Stimulated activated memory B cell treated with anti-CD40 and anti-IgM and Interleukin-4, amounts not matched to agents 10 μg/mL and 1 μg/mL and 100 μg/mL, for 72 hours (primary cell): ENCODE data around the gene THBS4.

Experiments
- ATAC-seq: fragments of 150-1000 bp; cut with Tn5 transposase; 2 replicates; pipeline ENCODE4 v1.10.0; 2021
- H3K27ac Mint-ChIP-seq: one replicate; pipeline ENCODE4 v1.8.0; 2022; ENCODE audit warnings: mild to moderate bottlenecking, mixed read lengths
- H3K27me3 Mint-ChIP-seq: one replicate; pipeline ENCODE4 v1.8.0; 2022; ENCODE audit warnings: mixed read lengths
- H3K36me3 Mint-ChIP-seq: one replicate; pipeline ENCODE4 v1.8.0; 2022; ENCODE audit warnings: mixed read lengths
- H3K4me1 Mint-ChIP-seq: one replicate; pipeline ENCODE4 v1.8.0; 2022; ENCODE audit warnings: mixed read lengths
- H3K4me3 Mint-ChIP-seq: one replicate; pipeline ENCODE4 v1.8.0; 2022; ENCODE audit warnings: mild to moderate bottlenecking, moderate library complexity, mixed read lengths
- H3K9me3 Mint-ChIP-seq: one replicate; pipeline ENCODE4 v1.8.0; 2022; ENCODE audit warnings: mixed read lengths

THBS4 gene

GRCh38 chr5:80035839-80036238 is 691 bp downstream of the THBS4 start:
- Mint-ChIP-seq H3K36me3 (no peaks in the 10 kb centered on the region), H3K9me3 (no peaks in the 10 kb centered on the region), H3K4me1 (peaks cover 4% of the 10 kb centered on the region), H3K27ac (no peak overlapping the region), H3K4me3 (no peak overlapping the region), H3K27me3 (peaks cover 61% of the 10 kb centered on the region)
- no peak for ATAC-seq

- Mint-ChIP-seq H3K4me3 (no peak overlapping the region), H3K27me3 (peaks cover 69% of the 10 kb centered on the region), H3K9me3 (no peaks in the 10 kb centered on the region), H3K27ac (no peak overlapping the region), H3K36me3 (no peaks in the 10 kb centered on the region), H3K4me1 (peaks cover 4% of the 10 kb centered on the region)
- ATAC-seq: no peak
Measured at GRCh38 chr5:80036615-80037014, 1.5 kb downstream of the THBS4 start.

GRCh38 chr5:80037366-80037765 is 2.2 kb downstream of the THBS4 start:
- H3K4me1 Mint-ChIP-seq: peaks cover 4% of the 10 kb centered on the region
- H3K9me3 Mint-ChIP-seq: no peaks in the 10 kb centered on the region
- H3K27me3 Mint-ChIP-seq: peaks cover 72% of the 10 kb centered on the region
- no peaks in the 10 kb centered on the region for H3K36me3 Mint-ChIP-seq
- ATAC-seq: no peak
- no peak overlapping the region for H3K27ac Mint-ChIP-seq
- H3K4me3 Mint-ChIP-seq: no peak overlapping the region

- H3K4me1 Mint-ChIP-seq: peaks cover 4% of the 10 kb centered on the region
- no peaks in the 10 kb centered on the region for H3K36me3 Mint-ChIP-seq
- no peak overlapping the region for H3K4me3 Mint-ChIP-seq
- ATAC-seq: no peak
- H3K9me3 Mint-ChIP-seq: no peaks in the 10 kb centered on the region
- H3K27ac Mint-ChIP-seq: no peak overlapping the region
- peaks cover 58% of the 10 kb centered on the region for H3K27me3 Mint-ChIP-seq
Measured at GRCh38 chr5:80039650-80040049, 4.5 kb downstream of the THBS4 start.

- Mint-ChIP-seq H3K4me3 (no peak overlapping the region), H3K4me1 (no peaks in the 10 kb centered on the region), H3K27me3 (peaks cover 56% of the 10 kb centered on the region), H3K27ac (no peak overlapping the region), H3K9me3 (no peaks in the 10 kb centered on the region), H3K36me3 (no peaks in the 10 kb centered on the region)
- ATAC-seq: no peak
Measured at GRCh38 chr5:80041527-80041926, 6.4 kb downstream of the THBS4 start.

GRCh38 chr5:80042330-80042729 is 7.2 kb downstream of the THBS4 start:
- H3K4me3 Mint-ChIP-seq: no peak overlapping the region
- H3K9me3 Mint-ChIP-seq: no peaks in the 10 kb centered on the region
- H3K27ac Mint-ChIP-seq: no peak overlapping the region
- peaks cover 49% of the 10 kb centered on the region for H3K27me3 Mint-ChIP-seq
- no peak for ATAC-seq
- no peaks in the 10 kb centered on the region for H3K36me3 Mint-ChIP-seq
- no peaks in the 10 kb centered on the region for H3K4me1 Mint-ChIP-seq

- Mint-ChIP-seq H3K27me3 (peaks cover 49% of the 10 kb centered on the region), H3K27ac (no peak overlapping the region), H3K36me3 (no peaks in the 10 kb centered on the region), H3K9me3 (no peaks in the 10 kb centered on the region), H3K4me3 (no peak overlapping the region), H3K4me1 (no peaks in the 10 kb centered on the region)
- ATAC-seq: no peak
Measured at GRCh38 chr5:80043187-80043586, 8.0 kb downstream of the THBS4 start.

GRCh38 chr5:80048084-80048780 is 13.1 kb downstream of the THBS4 start:
- Mint-ChIP-seq H3K4me3 (no peak overlapping the region), H3K27me3 (peaks cover 38% of the 10 kb centered on the region), H3K27ac (no peak overlapping the region), H3K4me1 (no peaks in the 10 kb centered on the region), H3K36me3 (no peaks in the 10 kb centered on the region), H3K9me3 (no peaks in the 10 kb centered on the region)
- ATAC-seq: no peak

GRCh38 chr5:80052464-80052863 is 17.3 kb downstream of the THBS4 start:
- H3K4me3 Mint-ChIP-seq: no peak overlapping the region
- H3K27me3 Mint-ChIP-seq: peaks cover 22% of the 10 kb centered on the region
- H3K9me3 Mint-ChIP-seq: no peaks in the 10 kb centered on the region
- no peak overlapping the region for H3K27ac Mint-ChIP-seq
- H3K36me3 Mint-ChIP-seq: no peaks in the 10 kb centered on the region
- H3K4me1 Mint-ChIP-seq: peaks cover 5% of the 10 kb centered on the region
- no peak for ATAC-seq

GRCh38 chr5:80054682-80055081 is 19.5 kb downstream of the THBS4 start:
- Mint-ChIP-seq H3K4me1 (peaks cover 5% of the 10 kb centered on the region), H3K36me3 (no peaks in the 10 kb centered on the region), H3K27ac (no peak overlapping the region), H3K9me3 (no peaks in the 10 kb centered on the region), H3K4me3 (no peak overlapping the region), H3K27me3 (peaks cover 17% of the 10 kb centered on the region)
- no peak for ATAC-seq

GRCh38 chr5:80055491-80056170 is 20.5 kb downstream of the THBS4 start:
- Mint-ChIP-seq H3K4me1 (peaks cover 5% of the 10 kb centered on the region), H3K36me3 (no peaks in the 10 kb centered on the region), H3K27me3 (peaks cover 7% of the 10 kb centered on the region), H3K9me3 (no peaks in the 10 kb centered on the region), H3K4me3 (no peak overlapping the region), H3K27ac (no peak overlapping the region)
- no peak for ATAC-seq

GRCh38 chr5:80057099-80057498 is 22.0 kb downstream of the THBS4 start:
- Mint-ChIP-seq H3K27me3 (no peaks in the 10 kb centered on the region), H3K27ac (no peak overlapping the region), H3K9me3 (no peaks in the 10 kb centered on the region), H3K4me1 (peaks cover 5% of the 10 kb centered on the region), H3K36me3 (no peaks in the 10 kb centered on the region), H3K4me3 (no peak overlapping the region)
- no peak for ATAC-seq

GRCh38 chr5:80057921-80058320 is 22.8 kb downstream of the THBS4 start:
- ATAC-seq: no peak
- no peaks in the 10 kb centered on the region for H3K9me3 Mint-ChIP-seq
- no peak overlapping the region for H3K4me3 Mint-ChIP-seq
- H3K27me3 Mint-ChIP-seq: no peaks in the 10 kb centered on the region
- H3K27ac Mint-ChIP-seq: no peak overlapping the region
- peaks cover 5% of the 10 kb centered on the region for H3K4me1 Mint-ChIP-seq
- no peaks in the 10 kb centered on the region for H3K36me3 Mint-ChIP-seq

- H3K36me3 Mint-ChIP-seq: no peaks in the 10 kb centered on the region
- no peak overlapping the region for H3K27ac Mint-ChIP-seq
- H3K4me3 Mint-ChIP-seq: no peak overlapping the region
- no peaks in the 10 kb centered on the region for H3K27me3 Mint-ChIP-seq
- no peaks in the 10 kb centered on the region for H3K9me3 Mint-ChIP-seq
- peaks cover 5% of the 10 kb centered on the region for H3K4me1 Mint-ChIP-seq
- no peak for ATAC-seq
Measured at GRCh38 chr5:80059354-80059980, 24.3 kb downstream of the THBS4 start.

GRCh38 chr5:80060966-80061365 is 25.8 kb downstream of the THBS4 start:
- Mint-ChIP-seq H3K27ac (no peak overlapping the region), H3K9me3 (no peaks in the 10 kb centered on the region), H3K4me3 (no peak overlapping the region), H3K27me3 (no peaks in the 10 kb centered on the region), H3K4me1 (peaks cover under 1% of the 10 kb centered on the region), H3K36me3 (no peaks in the 10 kb centered on the region)
- no peak for ATAC-seq

- no peak for ATAC-seq
- no peak overlapping the region for H3K4me3 Mint-ChIP-seq
- H3K27ac Mint-ChIP-seq: no peak overlapping the region
- no peaks in the 10 kb centered on the region for H3K9me3 Mint-ChIP-seq
- H3K4me1 Mint-ChIP-seq: no peaks in the 10 kb centered on the region
- no peaks in the 10 kb centered on the region for H3K27me3 Mint-ChIP-seq
- no peaks in the 10 kb centered on the region for H3K36me3 Mint-ChIP-seq
Measured at GRCh38 chr5:80061547-80061946, 26.4 kb downstream of the THBS4 start.
